ENCODE measurements around the gene ATAD3A. TPM values are rescaled to one million over a fixed set of nuclear protein-coding genes. Genes with fewer than 3 reads are reported as not detected.

The ATAD3A gene
- total and polyA plus RNA-seq, 9 donors, result 2.8 to 23.9 (median 16.9) TPM

DNA sequence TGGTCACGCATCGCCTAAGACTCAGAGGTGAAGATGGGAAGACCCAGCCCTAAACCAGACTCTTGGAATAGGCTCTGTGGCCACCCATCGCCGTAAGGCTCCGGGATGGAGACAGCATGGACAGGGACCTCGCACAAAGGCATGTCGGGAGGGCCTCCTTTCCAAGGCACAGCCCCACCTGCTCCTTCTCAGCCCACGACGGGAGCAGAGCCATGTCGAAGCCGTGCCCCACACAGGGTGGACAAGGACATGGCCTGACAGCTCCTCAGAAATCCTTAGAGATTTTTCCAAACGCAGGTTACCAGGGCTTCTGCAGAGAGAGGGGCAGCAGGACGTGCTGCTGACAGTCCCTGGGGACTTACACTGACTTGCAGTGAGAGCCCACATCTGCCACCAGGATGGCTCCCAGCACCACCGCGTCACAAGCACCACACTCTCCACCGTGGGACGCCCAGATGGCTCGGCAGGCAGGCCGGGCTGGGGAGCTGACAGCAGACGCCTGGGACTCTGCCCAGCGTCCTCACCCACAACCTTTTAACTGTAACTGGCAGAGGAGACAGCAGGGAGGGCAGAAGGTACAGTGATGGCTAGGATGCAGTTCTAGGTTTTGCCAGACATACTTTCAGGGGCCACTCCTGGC, 50.7 kb downstream of the ATAD3A start:
- DNase-seq, result no peak
- no peak overlapping the region for H3K27ac ChIP-seq

DNA sequence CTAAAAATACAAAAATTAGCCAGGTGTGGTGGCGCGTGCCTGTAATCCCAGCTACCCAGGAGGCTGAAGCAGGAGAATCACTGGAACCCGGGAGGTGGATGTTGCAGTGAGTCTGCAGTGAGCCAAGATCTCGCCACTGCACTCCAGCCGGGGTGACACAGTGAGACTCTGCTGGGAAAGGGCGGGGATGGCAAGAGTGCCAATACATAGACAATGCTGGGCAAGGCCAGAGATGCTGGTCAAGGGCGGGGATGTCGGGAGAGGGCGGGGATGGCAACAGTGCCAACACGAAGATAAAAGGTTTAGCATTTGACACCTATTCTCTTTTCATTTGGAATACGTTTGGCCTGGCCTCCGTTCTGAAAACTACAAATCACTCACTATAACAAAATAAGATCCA, 51.7 kb downstream of the ATAD3A start:
- Histone ChIP-seq H3K27ac (no peak overlapping the region), H3K27me3 (no peaks in the 10 kb centered on the region), H3K4me1 (ENCODE audit: insufficient read depth) (peaks cover 6% of the 10 kb centered on the region), H3K36me3 (no peaks in the 10 kb centered on the region), H3K4me3 (no peak overlapping the region), H3K9me3 (no peaks in the 10 kb centered on the region)
- WGBS, 3 donors, result 88 to 90% (median 89%) methylated on average over 12 of the region's 12 CpGs
- TF ChIP-seq EP300 (IDR thresholded peaks at IDR 0.05), result no peak
- TF ChIP-seq, protein P1, sequence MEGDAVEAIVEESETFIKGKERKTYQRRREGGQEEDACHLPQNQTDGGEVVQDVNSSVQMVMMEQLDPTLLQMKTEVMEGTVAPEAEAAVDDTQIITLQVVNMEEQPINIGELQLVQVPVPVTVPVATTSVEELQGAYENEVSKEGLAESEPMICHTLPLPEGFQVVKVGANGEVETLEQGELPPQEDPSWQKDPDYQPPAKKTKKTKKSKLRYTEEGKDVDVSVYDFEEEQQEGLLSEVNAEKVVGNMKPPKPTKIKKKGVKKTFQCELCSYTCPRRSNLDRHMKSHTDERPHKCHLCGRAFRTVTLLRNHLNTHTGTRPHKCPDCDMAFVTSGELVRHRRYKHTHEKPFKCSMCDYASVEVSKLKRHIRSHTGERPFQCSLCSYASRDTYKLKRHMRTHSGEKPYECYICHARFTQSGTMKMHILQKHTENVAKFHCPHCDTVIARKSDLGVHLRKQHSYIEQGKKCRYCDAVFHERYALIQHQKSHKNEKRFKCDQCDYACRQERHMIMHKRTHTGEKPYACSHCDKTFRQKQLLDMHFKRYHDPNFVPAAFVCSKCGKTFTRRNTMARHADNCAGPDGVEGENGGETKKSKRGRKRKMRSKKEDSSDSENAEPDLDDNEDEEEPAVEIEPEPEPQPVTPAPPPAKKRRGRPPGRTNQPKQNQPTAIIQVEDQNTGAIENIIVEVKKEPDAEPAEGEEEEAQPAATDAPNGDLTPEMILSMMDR (IDR thresholded peaks at IDR 0.05), result no peak
- no peak for TF ChIP-seq POLR2A (IDR thresholded peaks at IDR 0.05)
- DNase-seq, result no peak
- intact Hi-C loops (cut with DNase I), result no loop called here

More for the DNA sequence above, 50.7 kb downstream of the ATAD3A start:
- TF ChIP-seq, protein P1 (IDR thresholded peaks at IDR 0.05), result no peak
- TF ChIP-seq POLR2A (IDR thresholded peaks at IDR 0.05) (no peak), EP300 (IDR thresholded peaks at IDR 0.05) (no peak)
- Histone ChIP-seq H3K4me1 (ENCODE audit: insufficient read depth) (peaks cover 5% of the 10 kb centered on the region), H3K36me3 (no peaks in the 10 kb centered on the region), H3K9me3 (no peaks in the 10 kb centered on the region), H3K27me3 (no peaks in the 10 kb centered on the region), H3K4me3 (no peak overlapping the region)
- 81 to 87% (median 84%) methylated on average over 21 of the region's 21 CpGs for WGBS, 3 donors
- intact Hi-C loops (cut with DNase I), result no loop called here

DNA sequence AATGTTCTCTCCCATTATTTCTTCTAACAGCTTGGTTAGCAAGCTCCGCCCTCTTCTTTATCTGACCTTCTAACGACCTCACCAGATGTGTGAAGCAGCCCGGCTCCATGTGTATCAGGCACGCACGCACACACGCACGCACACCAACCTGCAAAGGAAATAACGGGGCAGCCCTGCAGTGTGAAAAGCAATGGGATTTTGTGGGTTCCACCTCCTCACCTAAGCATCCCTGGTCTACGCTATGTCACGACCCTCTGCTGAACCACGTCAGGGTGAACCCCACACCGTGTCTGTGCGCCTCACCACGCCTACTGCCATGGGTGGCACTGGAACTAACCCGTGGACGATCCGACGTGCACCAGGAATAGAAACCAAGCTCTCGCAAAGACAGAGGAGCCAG, 52.3 kb downstream of the ATAD3A start:
- intact Hi-C loops (cut with DNase I), result no loop called here
- 65 to 77% (median 69%) methylated on average over 19 of the region's 19 CpGs for WGBS, 3 donors
- no peak for DNase-seq
- Histone ChIP-seq H3K36me3 (no peaks in the 10 kb centered on the region), H3K4me3 (no peak overlapping the region), H3K4me1 (ENCODE audit: insufficient read depth) (peaks cover 6% of the 10 kb centered on the region), H3K27ac (no peak overlapping the region), H3K27me3 (no peaks in the 10 kb centered on the region), H3K9me3 (no peaks in the 10 kb centered on the region)
- no peak for TF ChIP-seq POLR2A (IDR thresholded peaks at IDR 0.05)
- TF ChIP-seq, protein P1 (IDR thresholded peaks at IDR 0.05), result no peak
- TF ChIP-seq EP300 (IDR thresholded peaks at IDR 0.05), result no peak

DNA sequence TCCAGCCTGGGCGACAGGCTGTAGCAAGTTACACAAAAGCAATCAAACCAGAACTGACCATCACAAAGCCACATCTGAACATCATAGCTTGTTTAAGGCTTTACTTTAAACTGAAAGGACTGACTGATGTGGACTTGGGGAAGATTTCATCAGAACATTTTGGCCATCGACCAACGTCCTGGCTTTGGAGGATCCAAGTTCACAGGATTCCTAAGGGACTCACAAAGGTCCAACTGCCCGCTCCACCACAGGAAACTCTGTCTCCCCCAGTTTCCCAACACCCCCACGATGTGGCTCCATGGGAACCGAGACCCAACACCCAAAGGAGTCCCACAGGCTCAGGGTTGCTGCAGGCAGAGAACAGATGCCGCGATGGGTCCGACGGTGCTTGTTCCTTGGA, 53.4 kb downstream of the ATAD3A start:
- Histone ChIP-seq H3K27me3 (no peaks in the 10 kb centered on the region), H3K27ac (no peak overlapping the region), H3K4me1 (ENCODE audit: insufficient read depth) (peaks cover 7% of the 10 kb centered on the region), H3K4me3 (no peak overlapping the region), H3K36me3 (no peaks in the 10 kb centered on the region), H3K9me3 (no peaks in the 10 kb centered on the region)
- WGBS, 3 donors, result 84 to 91% (median 90%) methylated on average over 10 of the region's 10 CpGs
- intact Hi-C loops (cut with DNase I), result no loop called here
- no peak for DNase-seq
- TF ChIP-seq EP300 (IDR thresholded peaks at IDR 0.05) (no peak), POLR2A (IDR thresholded peaks at IDR 0.05) (no peak)
- TF ChIP-seq, protein P1 (IDR thresholded peaks at IDR 0.05), result no peak

Data from ovary (tissue), 9 donors.